GM18507 (cell line): Measurements from ENCODE around the gene OR10R2.

Source experiments
- DNase-seq: peaks from one replicate; pipeline ENCODE4 v3.0.0; 2011; ENCODE audit warnings: low read depth; ENCODE audit not compliant: insufficient read length; ENCODE audit errors: extremely low spot score
- FAIRE-seq: peaks from 2 replicates; lab custom pipeline; 2011; peaks lifted over from hg19 to GRCh38; lab: Jason Lieb, UNC

The OR10R2 gene

GRCh38 chr1:158520955-158521665 is 49.1 kb downstream of the OR10R2 start:
- no peak for FAIRE-seq
- DNase-seq = no peak

GRCh38 chr1:158521666-158522058 is 49.6 kb downstream of the OR10R2 start:
- no peak for DNase-seq
- no peak for FAIRE-seq

GRCh38 chr1:158527190-158527815 is 55.3 kb downstream of the OR10R2 start:
- FAIRE-seq (peak; percentile 73), DNase-seq (peak; percentile 2)
